RWPE2 (cell line): ENCODE results near the gene ANKFY1.

Source experiments
- ATAC-seq: fragments of 200-7000 bp; cut with Tn5 transposase; 3 replicates; pipeline ENCODE4 v1.9.1; 2021; ENCODE audit warnings: low read depth
- DNase-seq: peaks from one replicate; pipeline ENCODE4 v3.0.0-alpha.2; 2020; ENCODE audit warnings: low spot score
- H3K27ac ChIP-seq: fragments of 450-650 bp; 2 replicates; pipeline ENCODE4 v1.5.1; 2017; ENCODE audit warnings: mild to moderate bottlenecking; ENCODE audit not compliant: poor library complexity, severe bottlenecking
- H3K27me3 ChIP-seq: fragments of 250-450 bp; sonication (Bioruptor Pico); 2 replicates; pipeline ENCODE4 v1.5.1; 2021; ENCODE audit warnings: mild to moderate bottlenecking, moderate library complexity; ENCODE audit not compliant: insufficient read depth, poor library complexity, severe bottlenecking
- H3K36me3 ChIP-seq: fragments of 250-450 bp; sonication (Bioruptor Pico); 2 replicates; pipeline ENCODE4 v1.5.1; 2020; ENCODE audit warnings: low read depth, mild to moderate bottlenecking, moderate library complexity
- H3K4me1 ChIP-seq: fragments of 250-450 bp; sonication (Bioruptor Pico); 2 replicates; pipeline ENCODE4 v1.5.1; 2021; ENCODE audit warnings: mild to moderate bottlenecking, moderate library complexity; ENCODE audit not compliant: insufficient read depth, poor library complexity, severe bottlenecking
- H3K4me3 ChIP-seq: fragments of 250-450 bp; sonication (Bioruptor Pico); 2 replicates; pipeline ENCODE4 v1.5.1; 2021; ENCODE audit warnings: mild to moderate bottlenecking, moderate library complexity; ENCODE audit not compliant: severe bottlenecking
- H3K9me3 ChIP-seq: fragments of 250-450 bp; sonication (Bioruptor Pico); 2 replicates; pipeline ENCODE4 v1.5.1; 2021; ENCODE audit warnings: mild to moderate bottlenecking, moderate library complexity; ENCODE audit not compliant: severe bottlenecking
- CTCF ChIP-seq: fragments of 450-650 bp; IDR thresholded peaks from one replicate; pipeline ENCODE4 v1.5.1; 2017; ENCODE audit warnings: mild to moderate bottlenecking, moderate library complexity; ENCODE audit not compliant: poor library complexity, severe bottlenecking

Gene ANKFY1

GRCh38 chr17:4208238-4208637, 55.5 kb downstream of the ANKFY1 start:
- ATAC-seq (no peak), DNase-seq (no peak)
- H3K4me1 ChIP-seq, result no peaks in the 10 kb centered on the region
- no peaks in the 10 kb centered on the region for H3K9me3 ChIP-seq
- H3K4me3 ChIP-seq, result no peak overlapping the region
- H3K36me3 ChIP-seq, result peaks cover 53% of the 10 kb centered on the region
- no peak overlapping the region for H3K27ac ChIP-seq
- no peaks in the 10 kb centered on the region for H3K27me3 ChIP-seq
- TF ChIP-seq CTCF, result no peak

GRCh38 chr17:4206962-4207361, 56.8 kb downstream of the ANKFY1 start:
- no peak for TF ChIP-seq CTCF
- Histone ChIP-seq H3K36me3 (peaks cover 58% of the 10 kb centered on the region), H3K27ac (no peak overlapping the region), H3K9me3 (no peaks in the 10 kb centered on the region), H3K4me3 (no peak overlapping the region), H3K4me1 (no peaks in the 10 kb centered on the region), H3K27me3 (no peaks in the 10 kb centered on the region)
- no peak for DNase-seq
- ATAC-seq, result no peak

GRCh38 chr17:4205917-4206316, 57.9 kb downstream of the ANKFY1 start:
- no peak overlapping the region for H3K27ac ChIP-seq
- H3K4me3 ChIP-seq, result no peak overlapping the region
- H3K27me3 ChIP-seq, result no peaks in the 10 kb centered on the region
- peaks cover 58% of the 10 kb centered on the region for H3K36me3 ChIP-seq
- no peak for TF ChIP-seq CTCF
- H3K4me1 ChIP-seq, result no peaks in the 10 kb centered on the region
- DNase-seq, result no peak
- ATAC-seq, result no peak
- H3K9me3 ChIP-seq, result no peaks in the 10 kb centered on the region

GRCh38 chr17:4204710-4205173, 59.0 kb downstream of the ANKFY1 start:
- Histone ChIP-seq H3K27me3 (no peaks in the 10 kb centered on the region), H3K4me3 (no peak overlapping the region), H3K36me3 (peaks cover 55% of the 10 kb centered on the region), H3K27ac (no peak overlapping the region), H3K4me1 (no peaks in the 10 kb centered on the region), H3K9me3 (no peaks in the 10 kb centered on the region)
- DNase-seq, result no peak
- ATAC-seq, result no peak
- no peak for TF ChIP-seq CTCF

GRCh38 chr17:4204190-4204589, 59.6 kb downstream of the ANKFY1 start:
- Histone ChIP-seq H3K4me3 (no peak overlapping the region), H3K27ac (no peak overlapping the region), H3K4me1 (no peaks in the 10 kb centered on the region), H3K9me3 (no peaks in the 10 kb centered on the region), H3K27me3 (no peaks in the 10 kb centered on the region), H3K36me3 (peaks cover 55% of the 10 kb centered on the region)
- ATAC-seq (no peak), DNase-seq (no peak)
- no peak for TF ChIP-seq CTCF
